Measurements from ENCODE around the gene RERE.

DNA sequence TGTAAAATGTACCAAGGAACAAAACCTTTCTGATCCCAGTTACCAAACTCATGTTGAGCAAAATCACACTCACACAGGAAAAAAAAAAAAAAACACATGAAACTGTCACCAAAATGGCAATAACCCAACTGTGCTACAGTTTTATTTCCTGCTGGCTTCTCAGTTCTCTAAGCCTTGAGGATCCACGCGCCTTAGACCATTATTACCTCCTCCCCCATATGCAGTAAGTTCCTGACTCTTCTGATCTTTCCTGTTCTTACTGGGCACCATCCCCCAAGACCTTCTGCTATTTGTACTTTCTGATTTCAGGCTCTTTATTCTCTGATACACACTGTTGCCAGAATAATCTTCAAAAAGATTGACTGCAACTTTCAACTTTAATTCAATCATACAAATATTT, 419.9 kb downstream of the RERE start:
- TF ChIP-seq, protein P1, sequence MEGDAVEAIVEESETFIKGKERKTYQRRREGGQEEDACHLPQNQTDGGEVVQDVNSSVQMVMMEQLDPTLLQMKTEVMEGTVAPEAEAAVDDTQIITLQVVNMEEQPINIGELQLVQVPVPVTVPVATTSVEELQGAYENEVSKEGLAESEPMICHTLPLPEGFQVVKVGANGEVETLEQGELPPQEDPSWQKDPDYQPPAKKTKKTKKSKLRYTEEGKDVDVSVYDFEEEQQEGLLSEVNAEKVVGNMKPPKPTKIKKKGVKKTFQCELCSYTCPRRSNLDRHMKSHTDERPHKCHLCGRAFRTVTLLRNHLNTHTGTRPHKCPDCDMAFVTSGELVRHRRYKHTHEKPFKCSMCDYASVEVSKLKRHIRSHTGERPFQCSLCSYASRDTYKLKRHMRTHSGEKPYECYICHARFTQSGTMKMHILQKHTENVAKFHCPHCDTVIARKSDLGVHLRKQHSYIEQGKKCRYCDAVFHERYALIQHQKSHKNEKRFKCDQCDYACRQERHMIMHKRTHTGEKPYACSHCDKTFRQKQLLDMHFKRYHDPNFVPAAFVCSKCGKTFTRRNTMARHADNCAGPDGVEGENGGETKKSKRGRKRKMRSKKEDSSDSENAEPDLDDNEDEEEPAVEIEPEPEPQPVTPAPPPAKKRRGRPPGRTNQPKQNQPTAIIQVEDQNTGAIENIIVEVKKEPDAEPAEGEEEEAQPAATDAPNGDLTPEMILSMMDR (IDR thresholded peaks at IDR 0.05): no peak
- no peak for TF ChIP-seq POLR2A (IDR thresholded peaks at IDR 0.05)

Data from thyroid gland (tissue), 4 donors.